ENCODE data around the gene ZFC3H1. TPM values are rescaled to one million over a fixed set of nuclear protein-coding genes. Genes with fewer than 3 reads are reported as not detected.
A peak's percentile ranks its signal among the peaks of the same experiment; 100 is the strongest.

ZFC3H1 gene
- total and polyA plus RNA-seq, 9 of the 15 experiments (the other 6 are each of a cell fraction or from before 2014, with no cell fraction given), result 14.8 to 80.5 (median 22.1) TPM

DNA sequence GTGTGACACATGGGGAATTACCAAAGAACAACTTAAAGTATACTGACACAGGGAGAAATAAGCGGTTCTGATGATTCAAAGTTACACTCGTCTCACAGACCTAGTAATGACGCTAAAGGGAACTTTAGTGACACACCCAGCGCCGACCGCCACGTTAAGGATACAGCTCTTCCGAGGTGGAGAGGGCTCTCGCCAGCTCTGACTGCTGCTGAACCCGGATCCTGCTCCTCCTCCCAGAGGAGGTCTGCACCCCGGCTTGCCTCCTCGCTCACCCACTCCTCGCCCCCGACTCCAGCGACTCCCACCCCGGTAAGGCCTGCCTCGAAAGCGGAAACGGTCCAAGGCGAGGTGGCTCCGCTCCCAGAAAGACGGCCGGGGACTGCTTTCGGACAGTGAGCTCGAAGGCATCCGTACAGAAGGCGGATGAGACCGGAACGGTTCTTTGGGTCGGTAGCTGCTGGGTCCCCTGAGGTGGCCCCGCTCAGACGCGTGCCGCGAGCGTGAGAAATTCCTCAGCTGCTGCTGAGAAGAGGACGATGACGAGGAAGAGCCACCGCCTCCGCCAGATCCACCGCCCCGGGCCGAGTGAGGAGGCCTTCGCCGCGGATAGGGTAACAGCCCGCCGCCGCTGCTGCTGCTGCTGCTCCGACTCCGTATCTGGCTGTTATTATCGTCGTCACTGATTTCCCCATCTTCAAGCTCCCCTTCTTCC is 643 bp downstream of the ZFC3H1 start (continued):
- TF ChIP-seq, protein P1, sequence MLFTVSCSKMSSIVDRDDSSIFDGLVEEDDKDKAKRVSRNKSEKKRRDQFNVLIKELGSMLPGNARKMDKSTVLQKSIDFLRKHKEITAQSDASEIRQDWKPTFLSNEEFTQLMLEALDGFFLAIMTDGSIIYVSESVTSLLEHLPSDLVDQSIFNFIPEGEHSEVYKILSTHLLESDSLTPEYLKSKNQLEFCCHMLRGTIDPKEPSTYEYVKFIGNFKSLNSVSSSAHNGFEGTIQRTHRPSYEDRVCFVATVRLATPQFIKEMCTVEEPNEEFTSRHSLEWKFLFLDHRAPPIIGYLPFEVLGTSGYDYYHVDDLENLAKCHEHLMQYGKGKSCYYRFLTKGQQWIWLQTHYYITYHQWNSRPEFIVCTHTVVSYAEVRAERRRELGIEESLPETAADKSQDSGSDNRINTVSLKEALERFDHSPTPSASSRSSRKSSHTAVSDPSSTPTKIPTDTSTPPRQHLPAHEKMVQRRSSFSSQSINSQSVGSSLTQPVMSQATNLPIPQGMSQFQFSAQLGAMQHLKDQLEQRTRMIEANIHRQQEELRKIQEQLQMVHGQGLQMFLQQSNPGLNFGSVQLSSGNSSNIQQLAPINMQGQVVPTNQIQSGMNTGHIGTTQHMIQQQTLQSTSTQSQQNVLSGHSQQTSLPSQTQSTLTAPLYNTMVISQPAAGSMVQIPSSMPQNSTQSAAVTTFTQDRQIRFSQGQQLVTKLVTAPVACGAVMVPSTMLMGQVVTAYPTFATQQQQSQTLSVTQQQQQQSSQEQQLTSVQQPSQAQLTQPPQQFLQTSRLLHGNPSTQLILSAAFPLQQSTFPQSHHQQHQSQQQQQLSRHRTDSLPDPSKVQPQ (CRISPR knock-in tag; IDR thresholded peaks at IDR 0.05; ENCODE audit: borderline replicate concordance), result no peak
- TF ChIP-seq NR3C1 (CRISPR knock-in tag; IDR thresholded peaks at IDR 0.05), result no peak
- TF ChIP-seq ZFX (CRISPR knock-in tag; IDR thresholded peaks at IDR 0.05), result peak; percentile 75
- TF ChIP-seq, protein P2, sequence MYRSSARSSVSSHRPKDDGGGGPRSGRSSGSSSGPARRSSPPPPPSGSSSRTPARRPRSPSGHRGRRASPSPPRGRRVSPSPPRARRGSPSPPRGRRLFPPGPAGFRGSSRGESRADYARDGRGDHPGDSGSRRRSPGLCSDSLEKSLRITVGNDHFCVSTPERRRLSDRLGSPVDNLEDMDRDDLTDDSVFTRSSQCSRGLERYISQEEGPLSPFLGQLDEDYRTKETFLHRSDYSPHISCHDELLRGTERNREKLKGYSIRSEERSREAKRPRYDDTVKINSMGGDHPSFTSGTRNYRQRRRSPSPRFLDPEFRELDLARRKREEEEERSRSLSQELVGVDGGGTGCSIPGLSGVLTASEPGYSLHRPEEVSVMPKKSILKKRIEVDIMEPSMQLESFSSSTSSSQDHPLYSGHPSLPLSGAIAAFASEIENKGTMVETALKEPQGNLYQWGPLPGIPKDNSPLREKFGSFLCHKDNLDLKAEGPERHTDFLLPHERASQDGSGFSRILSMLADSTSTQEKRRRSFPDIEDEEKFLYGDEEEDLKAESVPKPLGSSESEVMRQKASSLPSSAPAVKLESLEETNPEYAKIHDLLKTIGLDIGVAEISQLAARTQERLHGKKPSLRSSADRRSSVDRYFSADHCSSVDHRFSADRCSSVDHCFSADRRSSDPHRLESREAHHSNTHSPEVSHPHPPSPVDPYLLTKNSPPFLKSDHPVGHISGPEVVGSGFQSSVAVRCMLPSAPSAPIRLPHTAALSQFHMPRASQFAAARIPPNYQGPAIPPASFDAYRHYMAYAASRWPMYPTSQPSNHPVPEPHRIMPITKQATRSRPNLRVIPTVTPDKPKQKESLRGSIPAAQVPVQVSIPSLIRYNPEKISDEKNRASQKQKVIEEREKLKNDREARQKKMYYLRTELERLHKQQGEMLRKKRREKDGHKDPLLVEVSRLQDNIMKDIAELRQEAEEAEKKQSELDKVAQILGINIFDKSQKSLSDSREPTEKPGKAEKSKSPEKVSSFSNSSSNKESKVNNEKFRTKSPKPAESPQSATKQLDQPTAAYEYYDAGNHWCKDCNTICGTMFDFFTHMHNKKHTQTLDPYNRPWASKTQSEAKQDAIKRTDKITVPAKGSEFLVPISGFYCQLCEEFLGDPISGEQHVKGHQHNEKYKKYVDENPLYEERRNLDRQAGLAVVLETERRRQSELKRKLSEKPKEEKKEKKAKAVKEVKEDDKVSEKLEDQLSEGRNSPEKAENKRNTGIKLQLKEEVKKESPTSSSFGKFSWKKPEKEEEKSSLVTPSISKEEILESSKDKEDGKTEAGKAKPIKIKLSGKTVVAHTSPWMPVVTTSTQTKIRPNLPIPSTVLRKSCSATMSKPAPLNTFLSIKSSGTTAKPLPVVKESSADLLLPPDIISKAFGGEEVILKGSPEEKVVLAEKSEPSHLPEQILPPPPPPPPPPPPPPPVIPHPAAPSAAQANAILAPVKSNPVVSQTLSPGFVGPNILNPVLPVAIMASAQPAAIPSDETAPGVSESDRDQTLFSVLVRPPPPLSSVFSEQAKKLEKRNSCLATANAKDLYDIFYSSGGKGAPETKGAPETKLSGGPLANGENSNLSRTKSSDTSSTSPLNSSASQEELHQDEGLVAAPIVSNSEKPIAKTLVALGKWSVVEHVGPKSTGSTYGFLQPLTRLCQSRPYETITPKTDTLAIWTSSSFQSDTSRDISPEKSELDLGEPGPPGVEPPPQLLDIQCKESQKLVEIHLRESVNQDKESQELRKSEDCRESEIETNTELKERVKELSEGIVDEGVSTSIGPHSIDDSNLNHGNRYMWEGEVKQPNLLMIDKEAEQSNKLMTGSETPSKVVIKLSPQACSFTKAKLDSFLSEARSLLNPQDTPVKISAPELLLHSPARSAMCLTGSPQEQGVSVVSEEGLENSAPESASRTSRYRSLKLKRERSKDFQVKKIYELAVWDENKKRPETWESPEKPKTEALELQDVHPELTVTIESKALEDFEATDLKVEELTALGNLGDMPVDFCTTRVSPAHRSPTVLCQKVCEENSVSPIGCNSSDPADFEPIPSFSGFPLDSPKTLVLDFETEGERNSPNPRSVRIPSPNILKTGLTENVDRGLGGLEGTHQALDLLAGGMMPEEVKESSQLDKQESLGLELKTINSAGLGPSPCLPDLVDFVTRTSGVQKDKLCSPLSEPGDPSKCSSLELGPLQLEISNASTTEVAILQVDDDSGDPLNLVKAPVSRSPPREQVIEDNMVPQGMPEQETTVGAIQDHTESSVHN (IDR thresholded peaks at IDR 0.05; ENCODE audit: borderline replicate concordance in 1 of 2, low read depth in 1 of 2), result no peak
- TF ChIP-seq, protein P3, sequence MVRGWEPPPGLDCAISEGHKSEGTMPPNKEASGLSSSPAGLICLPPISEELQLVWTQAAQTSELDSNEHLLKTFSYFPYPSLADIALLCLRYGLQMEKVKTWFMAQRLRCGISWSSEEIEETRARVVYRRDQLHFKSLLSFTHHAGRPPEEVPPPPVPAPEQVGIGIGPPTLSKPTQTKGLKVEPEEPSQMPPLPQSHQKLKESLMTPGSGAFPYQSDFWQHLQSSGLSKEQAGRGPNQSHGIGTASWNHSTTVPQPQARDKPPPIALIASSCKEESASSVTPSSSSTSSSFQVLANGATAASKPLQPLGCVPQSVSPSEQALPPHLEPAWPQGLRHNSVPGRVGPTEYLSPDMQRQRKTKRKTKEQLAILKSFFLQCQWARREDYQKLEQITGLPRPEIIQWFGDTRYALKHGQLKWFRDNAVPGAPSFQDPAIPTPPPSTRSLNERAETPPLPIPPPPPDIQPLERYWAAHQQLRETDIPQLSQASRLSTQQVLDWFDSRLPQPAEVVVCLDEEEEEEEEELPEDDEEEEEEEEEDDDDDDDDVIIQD (CRISPR knock-in tag; IDR thresholded peaks at IDR 0.05), result no peak
- TF ChIP-seq HDAC2 (IDR thresholded peaks at IDR 0.05), result no peak
- TF ChIP-seq, protein P4, sequence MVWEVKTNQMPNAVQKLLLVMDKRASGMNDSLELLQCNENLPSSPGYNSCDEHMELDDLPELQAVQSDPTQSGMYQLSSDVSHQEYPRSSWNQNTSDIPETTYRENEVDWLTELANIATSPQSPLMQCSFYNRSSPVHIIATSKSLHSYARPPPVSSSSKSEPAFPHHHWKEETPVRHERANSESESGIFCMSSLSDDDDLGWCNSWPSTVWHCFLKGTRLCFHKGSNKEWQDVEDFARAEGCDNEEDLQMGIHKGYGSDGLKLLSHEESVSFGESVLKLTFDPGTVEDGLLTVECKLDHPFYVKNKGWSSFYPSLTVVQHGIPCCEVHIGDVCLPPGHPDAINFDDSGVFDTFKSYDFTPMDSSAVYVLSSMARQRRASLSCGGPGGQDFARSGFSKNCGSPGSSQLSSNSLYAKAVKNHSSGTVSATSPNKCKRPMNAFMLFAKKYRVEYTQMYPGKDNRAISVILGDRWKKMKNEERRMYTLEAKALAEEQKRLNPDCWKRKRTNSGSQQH (CRISPR knock-in tag; IDR thresholded peaks at IDR 0.05), result no peak
- TF ChIP-seq, protein P5, sequence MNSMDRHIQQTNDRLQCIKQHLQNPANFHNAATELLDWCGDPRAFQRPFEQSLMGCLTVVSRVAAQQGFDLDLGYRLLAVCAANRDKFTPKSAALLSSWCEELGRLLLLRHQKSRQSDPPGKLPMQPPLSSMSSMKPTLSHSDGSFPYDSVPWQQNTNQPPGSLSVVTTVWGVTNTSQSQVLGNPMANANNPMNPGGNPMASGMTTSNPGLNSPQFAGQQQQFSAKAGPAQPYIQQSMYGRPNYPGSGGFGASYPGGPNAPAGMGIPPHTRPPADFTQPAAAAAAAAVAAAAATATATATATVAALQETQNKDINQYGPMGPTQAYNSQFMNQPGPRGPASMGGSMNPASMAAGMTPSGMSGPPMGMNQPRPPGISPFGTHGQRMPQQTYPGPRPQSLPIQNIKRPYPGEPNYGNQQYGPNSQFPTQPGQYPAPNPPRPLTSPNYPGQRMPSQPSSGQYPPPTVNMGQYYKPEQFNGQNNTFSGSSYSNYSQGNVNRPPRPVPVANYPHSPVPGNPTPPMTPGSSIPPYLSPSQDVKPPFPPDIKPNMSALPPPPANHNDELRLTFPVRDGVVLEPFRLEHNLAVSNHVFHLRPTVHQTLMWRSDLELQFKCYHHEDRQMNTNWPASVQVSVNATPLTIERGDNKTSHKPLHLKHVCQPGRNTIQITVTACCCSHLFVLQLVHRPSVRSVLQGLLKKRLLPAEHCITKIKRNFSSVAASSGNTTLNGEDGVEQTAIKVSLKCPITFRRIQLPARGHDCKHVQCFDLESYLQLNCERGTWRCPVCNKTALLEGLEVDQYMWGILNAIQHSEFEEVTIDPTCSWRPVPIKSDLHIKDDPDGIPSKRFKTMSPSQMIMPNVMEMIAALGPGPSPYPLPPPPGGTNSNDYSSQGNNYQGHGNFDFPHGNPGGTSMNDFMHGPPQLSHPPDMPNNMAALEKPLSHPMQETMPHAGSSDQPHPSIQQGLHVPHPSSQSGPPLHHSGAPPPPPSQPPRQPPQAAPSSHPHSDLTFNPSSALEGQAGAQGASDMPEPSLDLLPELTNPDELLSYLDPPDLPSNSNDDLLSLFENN (IDR thresholded peaks at IDR 0.05; ENCODE audit: low read depth in 2 of 2, low read length in 2 of 2), result no peak

All from K562 (cell line).